Upper lobe of left lung (tissue), 6 donors: ENCODE measurements around the gene HSF4. TPM values are rescaled to one million over a fixed set of nuclear protein-coding genes. Genes with fewer than 3 reads are reported as not detected.

ENCODE experiments used
- ATAC-seq, 2 donors: fragments of 200-7000 bp; cut with Tn5 transposase; one replicate each; pipeline ENCODE4 v1.9.1; 2022; ENCODE audit warnings: mild to moderate bottlenecking in 2 of 2, moderate library complexity in 2 of 2; ENCODE audit not compliant: low FRiP score in 2 of 2
- DNase-seq, 2 donors: peaks; one replicate each; pipeline ENCODE4 v3.0.0-alpha.2; 2019 to 2020
- H3K27ac ChIP-seq, 4 donors: fragments of 200-600 bp; sonication (generic); one replicate each; pipeline ENCODE4 v1.5.1; 2016 to 2019
- H3K27me3 ChIP-seq, 4 donors: fragments of 200-600 bp; sonication (generic); one replicate each; pipeline ENCODE4 v1.5.1; 2017 to 2019
- H3K36me3 ChIP-seq, 4 donors: fragments of 200-600 bp; sonication (generic); one replicate each; pipeline ENCODE4 v1.5.1; 2016 to 2019
- H3K4me1 ChIP-seq, 4 donors: fragments of 200-600 bp; sonication (generic); one replicate each; pipeline ENCODE4 v1.5.1; 2018 to 2019
- H3K4me3 ChIP-seq, 4 donors: fragments of 200-600 bp; sonication (generic); one replicate each; pipeline ENCODE4 v1.5.1; 2017 to 2019; ENCODE audit warnings: mild to moderate bottlenecking in 2 of 4, moderate library complexity in 1 of 4
- H3K9me3 ChIP-seq, 4 donors: fragments of 200-600 bp; sonication (generic); one replicate each; pipeline ENCODE4 v1.5.1; 2018 to 2019
- EP300 ChIP-seq, 4 donors: sonication (generic); formaldehyde crosslinking; IDR thresholded peaks; one replicate each; pipeline ENCODE4 v1.5.1; 2017; ENCODE audit warnings: antibody characterized with exemption in 4 of 4, control low read depth in 2 of 4
- POLR2A ChIP-seq, 4 donors: fragments of 450-650 bp; IDR thresholded peaks; one replicate each; pipeline ENCODE4 v1.5.1; 2016 to 2017; ENCODE audit warnings: antibody characterized with exemption in 4 of 4, mild to moderate bottlenecking in 2 of 4
- POLR2AphosphoS5 ChIP-seq, 2 donors: sonication (generic); formaldehyde crosslinking; IDR thresholded peaks; one replicate each; pipeline ENCODE4 v1.5.1; 2017; ENCODE audit warnings: antibody characterized with exemption in 2 of 2
- WGBS, 2 donors: methylation state at CpG; one replicate each; pipeline ENCODE4 v1.1.5; 2017 to 2018; 5-methylcytosine and 5-hydroxymethylcytosine counted together
- total RNA-seq, 6 donors: library from RNA; depleted of rRNA in 4 of 6; stranded (reverse); fragments of >200 nt in 4 of 6; gene quantifications; one replicate each; pipeline versions ENCODE4 v1.1.0 to v1.2.1, GENCODE V29; 2016 to 2021
- TF ChIP-seq, protein P1 (sequence below), 6 experiments: fragments of 450-650 bp in 4 of 6; fragments of 200-600 bp in 2 of 6; sonication (generic) in 2 of 6; IDR thresholded peaks; one replicate each; pipeline ENCODE4 v1.5.1; 2016 to 2019; ENCODE audit warnings: antibody characterized with exemption in 6 of 6
- donor health status: DM: no; HTN: no; CAD: no; lungs with moderate emphysema.
- donor health status: DM: no; HTN: yes; CAD: no; lungs with severe emphysema.

HSF4 gene
- total RNA-seq, 6 donors from 2014 or later, result 33.4 to 784 (median 70.1) TPM

DNA sequence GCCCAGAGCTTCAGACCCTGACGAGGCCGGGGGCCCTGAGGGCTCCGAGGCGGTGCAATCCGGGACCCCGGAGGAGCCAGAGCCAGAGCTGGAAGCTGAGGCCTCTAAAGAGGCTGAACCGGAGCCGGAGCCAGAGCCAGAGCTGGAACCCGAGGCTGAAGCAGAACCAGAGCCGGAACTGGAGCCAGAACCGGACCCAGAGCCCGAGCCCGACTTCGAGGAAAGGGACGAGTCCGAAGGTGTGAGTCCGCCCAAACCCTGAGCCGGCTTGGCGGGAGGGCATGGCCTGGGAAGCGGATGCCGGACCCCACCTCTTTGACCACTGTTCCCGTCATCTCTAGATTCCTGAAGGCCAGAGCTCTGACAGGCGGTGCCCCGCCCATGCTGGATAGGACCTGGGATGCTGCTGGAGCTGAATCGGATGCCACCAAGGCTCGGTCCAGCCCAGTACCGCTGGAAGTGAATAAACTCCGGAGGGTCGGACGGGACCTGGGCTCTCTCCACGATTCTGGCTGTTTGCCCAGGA lies 10.2 kb downstream of the HSF4 start:
- peak overlapping the region; percentile 82 to 88 (median 88) for H3K27ac ChIP-seq
- H3K27me3 ChIP-seq, result peaks cover 0 to 7% (median 0%) of the 10 kb centered on the region in 4 donors
- 57 to 70% methylated on average over 25 to 29 of the region's 31 CpGs for WGBS, 2 donors
- no peaks in the 10 kb centered on the region for H3K9me3 ChIP-seq
- peaks cover 52 to 74% (median 67%) of the 10 kb centered on the region in 4 donors for H3K4me1 ChIP-seq
- DNase-seq (no peak), ATAC-seq (no peak)
- peak overlapping the region; percentile 38 to 53 (median 47) for H3K4me3 ChIP-seq
- H3K36me3 ChIP-seq, result peaks cover 0 to 6% (median 1%) of the 10 kb centered on the region in 4 donors
- TF ChIP-seq, protein P1, sequence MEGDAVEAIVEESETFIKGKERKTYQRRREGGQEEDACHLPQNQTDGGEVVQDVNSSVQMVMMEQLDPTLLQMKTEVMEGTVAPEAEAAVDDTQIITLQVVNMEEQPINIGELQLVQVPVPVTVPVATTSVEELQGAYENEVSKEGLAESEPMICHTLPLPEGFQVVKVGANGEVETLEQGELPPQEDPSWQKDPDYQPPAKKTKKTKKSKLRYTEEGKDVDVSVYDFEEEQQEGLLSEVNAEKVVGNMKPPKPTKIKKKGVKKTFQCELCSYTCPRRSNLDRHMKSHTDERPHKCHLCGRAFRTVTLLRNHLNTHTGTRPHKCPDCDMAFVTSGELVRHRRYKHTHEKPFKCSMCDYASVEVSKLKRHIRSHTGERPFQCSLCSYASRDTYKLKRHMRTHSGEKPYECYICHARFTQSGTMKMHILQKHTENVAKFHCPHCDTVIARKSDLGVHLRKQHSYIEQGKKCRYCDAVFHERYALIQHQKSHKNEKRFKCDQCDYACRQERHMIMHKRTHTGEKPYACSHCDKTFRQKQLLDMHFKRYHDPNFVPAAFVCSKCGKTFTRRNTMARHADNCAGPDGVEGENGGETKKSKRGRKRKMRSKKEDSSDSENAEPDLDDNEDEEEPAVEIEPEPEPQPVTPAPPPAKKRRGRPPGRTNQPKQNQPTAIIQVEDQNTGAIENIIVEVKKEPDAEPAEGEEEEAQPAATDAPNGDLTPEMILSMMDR (IDR thresholded peaks at IDR 0.05), result no peak
- no peak for TF ChIP-seq EP300 (IDR thresholded peaks at IDR 0.05)
- no peak for TF ChIP-seq POLR2AphosphoS5 (IDR thresholded peaks at IDR 0.05)
- no peak for TF ChIP-seq POLR2A (IDR thresholded peaks at IDR 0.05)

DNA sequence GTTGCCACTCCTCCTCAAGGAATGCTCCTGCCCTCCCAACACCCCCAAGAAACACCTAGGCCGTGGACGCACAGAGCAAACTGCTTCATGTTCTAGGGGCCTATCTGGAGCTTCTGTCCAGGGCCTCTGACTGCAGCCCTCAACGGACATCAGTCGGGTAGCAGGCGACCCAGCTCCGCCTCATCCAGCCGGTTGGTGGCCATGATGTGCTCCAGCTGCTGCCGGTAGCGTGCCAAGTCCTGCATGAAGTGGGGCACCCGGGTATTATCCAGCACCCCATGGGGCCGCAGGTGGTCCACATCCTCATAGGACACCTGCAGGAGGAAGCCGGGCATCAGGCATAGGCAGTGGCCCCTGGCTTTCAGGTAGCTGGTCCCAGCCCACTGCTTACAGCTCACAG lies 12.1 kb downstream of the HSF4 start:
- WGBS, 2 donors, result 85 to 90% methylated on average over 5 to 12 of the region's 12 CpGs
- ATAC-seq (no peak), DNase-seq (peak in 1 of 2 donors; percentile 85)
- Histone ChIP-seq H3K9me3 (no peaks in the 10 kb centered on the region), H3K27ac (no peak overlapping the region), H3K27me3 (no peaks in the 10 kb centered on the region), H3K4me1 (peaks cover 39 to 56% (median 54%) of the 10 kb centered on the region in 4 donors), H3K4me3 (no peak overlapping the region), H3K36me3 (peaks cover 0 to 6% (median 1%) of the 10 kb centered on the region in 4 donors)
- TF ChIP-seq POLR2A (IDR thresholded peaks at IDR 0.05), result no peak
- TF ChIP-seq, protein P1 (IDR thresholded peaks at IDR 0.05), result no peak
- TF ChIP-seq EP300 (IDR thresholded peaks at IDR 0.05), result no peak
- TF ChIP-seq POLR2AphosphoS5 (IDR thresholded peaks at IDR 0.05), result no peak

DNA sequence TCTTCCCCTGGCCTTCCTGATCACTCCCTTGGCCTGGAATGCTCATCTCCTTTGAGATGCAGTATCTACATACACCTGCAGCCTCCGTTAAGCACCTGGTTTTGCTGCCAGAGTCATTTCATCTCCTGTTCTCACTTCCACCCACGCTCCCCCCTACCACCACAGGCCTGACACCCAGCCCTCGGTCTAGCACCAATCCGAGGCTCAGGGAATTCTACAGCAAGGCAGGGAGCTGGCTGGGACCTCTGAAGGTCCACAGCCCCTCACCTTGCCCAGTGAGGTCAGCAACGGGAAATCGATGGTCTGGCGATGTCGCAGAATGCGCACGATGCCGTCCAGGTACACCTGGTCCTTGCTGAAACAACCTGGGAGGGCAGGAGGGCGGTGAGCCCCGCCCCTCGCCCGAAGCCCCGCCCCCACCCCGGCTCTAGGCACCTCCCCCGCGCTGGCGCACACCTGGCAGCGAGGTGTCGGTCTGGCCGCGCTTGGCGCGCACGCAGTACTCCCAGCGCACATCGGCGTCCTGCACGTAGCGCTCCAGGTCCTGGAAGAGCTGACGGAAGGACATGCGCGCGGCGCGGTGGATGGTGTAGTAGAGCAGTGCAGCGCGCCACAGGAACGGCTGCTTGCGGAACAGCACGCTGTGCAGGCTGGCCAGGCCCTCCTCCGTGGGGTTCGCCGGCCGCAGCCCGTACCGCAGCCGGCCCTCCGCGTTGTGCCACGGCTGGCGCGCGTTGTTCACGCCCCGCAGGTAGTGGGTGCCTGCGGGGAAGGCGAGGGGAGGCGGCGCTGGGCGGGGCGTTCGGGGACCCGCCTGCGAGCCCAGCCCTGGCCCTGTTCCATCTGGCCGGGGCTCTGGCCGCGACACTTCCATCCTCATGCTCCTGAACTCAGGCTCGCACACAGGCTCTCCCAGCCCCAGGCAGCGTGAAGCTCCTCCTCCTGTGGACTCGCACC lies 13.5 kb downstream of the HSF4 start:
- Histone ChIP-seq H3K36me3 (peaks cover 0 to 6% (median 1%) of the 10 kb centered on the region in 4 donors), H3K27ac (peak overlapping the region in 3 of 4 donors; percentile 36 to 68 (median 67)), H3K27me3 (no peaks in the 10 kb centered on the region), H3K9me3 (no peaks in the 10 kb centered on the region), H3K4me3 (peak overlapping the region in 3 of 4 donors; percentile 35 to 55 (median 52)), H3K4me1 (peaks cover 45 to 51% (median 50%) of the 10 kb centered on the region in 4 donors)
- 10 to 22% methylated on average over 13 to 34 of the region's 73 CpGs for WGBS, 2 donors
- TF ChIP-seq POLR2AphosphoS5 (IDR thresholded peaks at IDR 0.05), result peak; percentile 16 to 44
- TF ChIP-seq EP300 (IDR thresholded peaks at IDR 0.05), result no peak
- TF ChIP-seq, protein P1 (IDR thresholded peaks at IDR 0.05), result peak in 5 of 6 experiments; percentile 31 to 67 (median 33)
- peak in 1 of 4 donors; percentile 66 for TF ChIP-seq POLR2A (IDR thresholded peaks at IDR 0.05)
- DNase-seq (peak; percentile 88 to 94), ATAC-seq (peak; percentile 61 to 83)

DNA sequence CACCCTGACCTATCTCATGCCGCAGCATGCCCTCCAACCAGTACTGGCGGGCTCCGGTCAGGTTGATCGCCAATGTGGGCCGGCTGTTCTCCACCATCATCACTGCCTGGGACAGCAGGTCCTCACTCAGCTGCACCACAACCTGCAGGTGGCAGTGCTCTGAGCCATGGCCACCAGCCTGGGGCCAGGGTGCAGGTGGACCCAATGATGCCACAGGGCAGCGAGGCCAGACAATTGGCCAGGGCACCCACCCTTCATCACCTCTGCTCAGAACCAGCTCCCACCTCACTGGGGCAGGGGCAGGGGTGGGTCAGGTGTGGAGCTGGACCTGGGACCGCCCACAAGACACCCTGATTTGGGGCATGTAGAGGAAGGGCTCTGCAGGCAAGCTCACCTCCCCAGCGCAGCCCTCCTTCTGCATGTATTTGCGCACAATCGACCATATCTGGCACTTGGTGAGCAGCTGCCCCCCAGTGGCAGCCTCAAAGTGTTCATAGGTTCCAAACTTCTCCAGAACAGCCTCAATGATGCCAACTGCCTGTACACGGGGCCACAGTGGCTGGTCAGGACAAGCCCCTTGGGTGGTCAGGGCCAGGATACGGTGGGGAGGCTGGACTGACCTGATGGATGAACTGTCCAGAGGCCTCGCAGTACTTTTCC lies 15.0 kb downstream of the HSF4 start:
- Histone ChIP-seq H3K4me1 (peaks cover 38 to 45% (median 43%) of the 10 kb centered on the region in 4 donors), H3K4me3 (no peak overlapping the region), H3K36me3 (peaks cover 0 to 6% (median 1%) of the 10 kb centered on the region in 4 donors), H3K27me3 (no peaks in the 10 kb centered on the region), H3K27ac (no peak overlapping the region), H3K9me3 (no peaks in the 10 kb centered on the region)
- TF ChIP-seq EP300 (IDR thresholded peaks at IDR 0.05), result no peak
- TF ChIP-seq POLR2AphosphoS5 (IDR thresholded peaks at IDR 0.05), result no peak
- TF ChIP-seq POLR2A (IDR thresholded peaks at IDR 0.05), result no peak
- TF ChIP-seq, protein P1 (IDR thresholded peaks at IDR 0.05), result no peak
- ATAC-seq (no peak), DNase-seq (no peak)
- 90 to 93% methylated on average over 9 to 13 of the region's 13 CpGs for WGBS, 2 donors
